OCI-LY7 (cell line): ENCODE measurements around the gene ARL14EP. TPM values are rescaled to one million over a fixed set of nuclear protein-coding genes. Genes with fewer than 3 reads are reported as not detected.

Experiments used
- BruUV-seq: library from RNA; stranded (reverse); fragments of 400-500 nt; replicated peaks from 2 replicates; lab custom pipeline; 2021; lab: Mats Ljungman, UMichigan
- CTCF ChIA-PET: fragments of 300-600 bp; sonication (Branson Sonifier 250); formaldehyde crosslinking; loops from one replicate; lab custom pipeline; 2022; ENCODE audit warnings: antibody characterized with exemption; ENCODE audit not compliant: unreplicated experiment; lab: Charles Lee
- POLR2A ChIA-PET: fragments of 300-600 bp; sonication (Branson Sonifier 250); formaldehyde crosslinking; loops from one replicate; lab custom pipeline; 2022; ENCODE audit warnings: antibody characterized with exemption; lab: Charles Lee
- DNase-seq: peaks from one replicate; pipeline ENCODE4 v3.0.0-alpha.2; 2015; ENCODE audit warnings: low spot score
- H2AFZ ChIP-seq: fragments of 200-600 bp; sonication (generic), shearing (Covaris generic); 2 replicates; pipeline ENCODE4 v1.6.1; 2014; ENCODE audit warnings: mild to moderate bottlenecking, antibody characterized with exemption, low read length, moderate library complexity
- H3K27ac ChIP-seq: fragments of 200-600 bp; sonication (generic); 2 replicates; pipeline ENCODE4 v1.5.1; 2014; ENCODE audit warnings: mixed run types, low read depth, mild to moderate bottlenecking, moderate library complexity, low read length, inconsistent platforms; ENCODE audit not compliant: poor library complexity, severe bottlenecking
- H3K36me3 ChIP-seq: fragments of 200-600 bp; sonication (generic); 2 replicates; pipeline ENCODE4 v1.6.1; 2014; ENCODE audit warnings: mild to moderate bottlenecking, antibody characterized with exemption, low read length, moderate library complexity, mixed read lengths; ENCODE audit not compliant: insufficient read depth
- H3K4me1 ChIP-seq: fragments of 200-600 bp; sonication (generic); 2 replicates; pipeline ENCODE4 v1.5.1; 2014; ENCODE audit warnings: mild to moderate bottlenecking, low read length; ENCODE audit not compliant: insufficient read depth, poor library complexity, severe bottlenecking
- H3K4me2 ChIP-seq: fragments of 200-600 bp; sonication (generic); 2 replicates; pipeline ENCODE4 v1.6.1; 2014; ENCODE audit warnings: mild to moderate bottlenecking, low read length
- H3K4me3 ChIP-seq: fragments of 200-600 bp; sonication (generic); 2 replicates; pipeline ENCODE4 v1.5.1; 2014; ENCODE audit warnings: mild to moderate bottlenecking, low read depth, low read length; ENCODE audit not compliant: poor library complexity, severe bottlenecking
- H3K79me2 ChIP-seq: fragments of 200-600 bp; sonication (generic); 2 replicates; pipeline ENCODE4 v1.6.1; 2016; ENCODE audit warnings: low read depth, mild to moderate bottlenecking, low read length, moderate library complexity, mixed read lengths; ENCODE audit not compliant: insufficient read depth
- H3K9me2 ChIP-seq: fragments of 200-600 bp; sonication (generic); 2 replicates; pipeline ENCODE4 v1.6.1; 2016; ENCODE audit warnings: mild to moderate bottlenecking, low read length, mixed read lengths; ENCODE audit not compliant: insufficient read depth
- H3K9me3 ChIP-seq: fragments of 200-600 bp; sonication (generic); 2 replicates; pipeline ENCODE4 v1.6.1; 2014; ENCODE audit warnings: mild to moderate bottlenecking, mixed run types, low read length, mixed read lengths
- H4K20me1 ChIP-seq: fragments of 200-600 bp; sonication (generic); 2 replicates; pipeline ENCODE4 v1.6.1; 2014; ENCODE audit warnings: mild to moderate bottlenecking, antibody characterized with exemption, low read length, moderate library complexity, mixed read lengths; ENCODE audit not compliant: insufficient read depth
- EZH2phosphoT487 ChIP-seq: fragments of 200-600 bp; sonication (generic); IDR thresholded peaks from 2 replicates; pipeline ENCODE4 v1.6.1; 2018; ENCODE audit warnings: low read depth, borderline replicate concordance, mild to moderate bottlenecking, mixed run types, antibody characterized with exemption, low read length, moderate library complexity, mixed read lengths
- intact Hi-C: fragments of 100-400 bp; cut with micrococcal nuclease; formaldehyde crosslinking; loops from one replicate; pipeline ENCODE4 v1.10.0; 2022; ENCODE audit not compliant: unreplicated experiment
- total RNA-seq, 2 experiments: library from RNA; depleted of rRNA in 1 of 2; stranded (reverse); fragments of >200 nt in 1 of 2; shearing (Covaris generic) in 1 of 2; gene quantifications; 2 replicates each; pipeline ENCODE4 v1.2.3, GENCODE V29; 2014 to 2022
- TF ChIP-seq, protein P1 (sequence below): fragments of 200-600 bp; sonication (generic); conservative IDR thresholded peaks from 2 replicates; pipeline ENCODE4 v1.5.1; 2014; ENCODE audit warnings: mild to moderate bottlenecking, antibody characterized with exemption, low read length, moderate library complexity, mixed read lengths

ARL14EP gene
- total RNA-seq, 2 experiments from 2014 or later = 37.8 to 51.5 TPM

DNA sequence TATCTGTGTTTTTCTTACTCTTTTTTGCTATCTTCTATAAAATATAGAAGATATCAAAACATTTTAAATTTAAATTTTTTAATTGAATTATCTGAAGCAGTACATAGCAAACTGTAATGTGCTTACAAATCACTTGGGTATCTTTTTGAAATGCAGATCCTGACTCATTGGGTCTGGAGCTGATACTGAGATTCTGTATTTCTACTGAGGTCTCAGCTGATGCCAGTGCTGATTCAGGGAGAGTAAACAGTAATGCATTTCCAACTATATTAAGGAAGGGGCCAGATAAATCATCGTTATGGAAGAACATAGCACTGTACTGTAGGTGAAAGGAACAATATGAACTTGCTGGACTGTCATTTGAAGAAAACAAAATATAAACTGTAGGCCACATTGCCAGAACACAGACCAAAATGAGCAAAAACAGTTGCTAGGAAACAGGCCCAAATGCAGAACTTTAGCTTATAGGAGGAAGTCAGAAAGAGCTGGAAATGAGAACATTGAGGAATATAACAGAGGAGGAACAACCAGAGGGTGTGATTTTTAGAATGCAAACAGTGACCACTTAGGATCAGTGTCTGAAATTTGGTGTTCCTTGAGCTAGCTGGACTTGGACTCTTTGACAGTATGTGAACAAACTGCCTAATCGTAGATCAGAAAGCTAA, 3.3 kb downstream of the ARL14EP start:
- no peak for TF ChIP-seq EZH2phosphoT487
- TF ChIP-seq, protein P1, sequence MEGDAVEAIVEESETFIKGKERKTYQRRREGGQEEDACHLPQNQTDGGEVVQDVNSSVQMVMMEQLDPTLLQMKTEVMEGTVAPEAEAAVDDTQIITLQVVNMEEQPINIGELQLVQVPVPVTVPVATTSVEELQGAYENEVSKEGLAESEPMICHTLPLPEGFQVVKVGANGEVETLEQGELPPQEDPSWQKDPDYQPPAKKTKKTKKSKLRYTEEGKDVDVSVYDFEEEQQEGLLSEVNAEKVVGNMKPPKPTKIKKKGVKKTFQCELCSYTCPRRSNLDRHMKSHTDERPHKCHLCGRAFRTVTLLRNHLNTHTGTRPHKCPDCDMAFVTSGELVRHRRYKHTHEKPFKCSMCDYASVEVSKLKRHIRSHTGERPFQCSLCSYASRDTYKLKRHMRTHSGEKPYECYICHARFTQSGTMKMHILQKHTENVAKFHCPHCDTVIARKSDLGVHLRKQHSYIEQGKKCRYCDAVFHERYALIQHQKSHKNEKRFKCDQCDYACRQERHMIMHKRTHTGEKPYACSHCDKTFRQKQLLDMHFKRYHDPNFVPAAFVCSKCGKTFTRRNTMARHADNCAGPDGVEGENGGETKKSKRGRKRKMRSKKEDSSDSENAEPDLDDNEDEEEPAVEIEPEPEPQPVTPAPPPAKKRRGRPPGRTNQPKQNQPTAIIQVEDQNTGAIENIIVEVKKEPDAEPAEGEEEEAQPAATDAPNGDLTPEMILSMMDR = no peak
- ChIA-PET CTCF (interaction anchor here (0.5 to 0.7 kb wide), 2 partner anchors 17 to 25 kb away, joined by 3 read pairs; no protein-coding TSS in a partner anchor), POLR2A (interaction anchor here (0.8 to 7.1 kb wide), 6 partner anchors 11 to 118 kb away, joined by 3 to 93 read pairs (median 4); no protein-coding TSS in a partner anchor)
- H3K9me2 ChIP-seq = no peaks in the 10 kb centered on the region
- no peak overlapping the region for H2AFZ ChIP-seq
- peaks cover 83% of the 10 kb centered on the region for H3K79me2 ChIP-seq
- peak overlapping the region; percentile 76 for H3K27ac ChIP-seq
- DNase-seq = no peak
- no peaks in the 10 kb centered on the region for H3K9me3 ChIP-seq
- H3K4me1 ChIP-seq = peaks cover 82% of the 10 kb centered on the region
- H3K36me3 ChIP-seq = peaks cover 62% of the 10 kb centered on the region
- H3K4me2 ChIP-seq = peak overlapping the region; percentile 98
- H3K4me3 ChIP-seq = peak overlapping the region; percentile 88
- peaks cover 17% of the 10 kb centered on the region; the same call in 1 of the 2 replicates for H4K20me1 ChIP-seq
- BruUV-seq = no TSS peak
- intact Hi-C loops = no loop called here

DNA sequence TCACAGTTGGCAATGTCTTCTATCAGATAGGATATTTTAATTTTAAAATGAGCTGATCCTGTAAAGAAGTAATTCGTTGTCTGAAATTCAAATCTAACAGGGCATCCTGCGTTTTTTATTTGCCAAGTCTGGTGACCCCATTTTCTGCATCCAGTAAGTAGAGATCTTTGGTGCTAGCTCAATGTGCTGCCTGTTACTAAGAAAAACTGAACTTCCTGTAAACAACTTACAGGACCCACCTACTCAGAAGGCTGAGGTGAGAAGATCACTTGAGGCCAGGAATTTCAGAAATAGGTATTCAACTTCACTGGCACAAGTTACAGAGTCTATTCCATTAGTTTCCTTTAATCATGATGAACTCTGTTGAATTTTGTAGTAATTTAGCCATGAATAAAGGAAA, 4.0 kb downstream of the ARL14EP start:
- Histone ChIP-seq H3K4me3 (peak overlapping the region; percentile 88), H3K4me2 (peak overlapping the region; percentile 98), H3K27ac (peak overlapping the region; percentile 76), H3K79me2 (peaks cover 89% of the 10 kb centered on the region), H2AFZ (no peak overlapping the region), H3K9me3 (no peaks in the 10 kb centered on the region), H4K20me1 (peaks cover 17% of the 10 kb centered on the region; the same call in 1 of the 2 replicates), H3K4me1 (peaks cover 75% of the 10 kb centered on the region), H3K9me2 (no peaks in the 10 kb centered on the region), H3K36me3 (peaks cover 68% of the 10 kb centered on the region)
- no peak for TF ChIP-seq EZH2phosphoT487
- TF ChIP-seq, protein P1 = no peak
- intact Hi-C loops = no loop called here
- POLR2A ChIA-PET = interaction anchor here (0.8 to 7.1 kb wide), 5 partner anchors 10 to 119 kb away, joined by 3 to 93 read pairs (median 6); no protein-coding TSS in a partner anchor
- no TSS peak for BruUV-seq
- DNase-seq = peak; percentile 62
- CTCF ChIA-PET = interaction anchor here (0.5 to 0.7 kb wide), 2 partner anchors 17 to 24 kb away, joined by 3 read pairs; no protein-coding TSS in a partner anchor
